IMR-90 (cell line): Measurements from ENCODE around the gene GSG1L. TPM values are rescaled to one million over a fixed set of nuclear protein-coding genes. Genes with fewer than 3 reads are reported as not detected.

Source experiments
- ATAC-seq: fragments of 200-7000 bp; cut with Tn5 transposase; 2 replicates; pipeline ENCODE4 v1.9.1; 2020; ENCODE audit warnings: low read depth, mild to moderate bottlenecking, moderate library complexity
- BruUV-seq: library from RNA; stranded (reverse); fragments of 400-500 nt; replicated peaks from 2 replicates; lab custom pipeline; 2021; lab: Mats Ljungman, UMichigan
- CTCF ChIA-PET: fragments of 300-600 bp; formaldehyde crosslinking; extraction: SDS; loops from one replicate; lab custom pipeline; 2021; ENCODE audit warnings: antibody characterized with exemption; lab: Yijun Ruan, JAX
- POLR2A ChIA-PET: fragments of 300-600 bp; sonication (Branson Sonifier 250); formaldehyde crosslinking; loops from one replicate; lab custom pipeline; 2022; ENCODE audit warnings: antibody characterized with exemption; ENCODE audit not compliant: unreplicated experiment; lab: Charles Lee
- DNase-seq: peaks from one replicate; pipeline ENCODE4 v3.0.0; 2013
- H2AFZ ChIP-seq: replicated peaks from 2 replicates; pipeline ENCODE3; 2013; ENCODE audit warnings: low read length, mild to moderate bottlenecking; ENCODE audit not compliant: poor library complexity
- H2AK5ac ChIP-seq: 2 replicates; pipeline ENCODE4 v1.6.1; 2013; ENCODE audit warnings: low read depth, low read length, inconsistent platforms
- H2AK9ac ChIP-seq: replicated peaks from 2 replicates; pipeline ENCODE3; 2013; ENCODE audit warnings: mild to moderate bottlenecking, low read depth, low read length, moderate library complexity; ENCODE audit not compliant: poor library complexity
- H2BK120ac ChIP-seq: 2 replicates; pipeline ENCODE4 v1.6.1; 2013; ENCODE audit warnings: low read depth, low read length, inconsistent platforms
- H2BK15ac ChIP-seq: 3 replicates; pipeline ENCODE4 v1.6.1; 2013; ENCODE audit warnings: low read depth, low read length, inconsistent platforms
- H2BK20ac ChIP-seq: 2 replicates; pipeline ENCODE4 v1.6.1; 2013; ENCODE audit warnings: low read depth, mild to moderate bottlenecking, inconsistent platforms, low read length, moderate library complexity
- H2BK5ac ChIP-seq: 2 replicates; pipeline ENCODE4 v1.6.1; 2013; ENCODE audit warnings: mild to moderate bottlenecking, low read depth, low read length, inconsistent platforms; ENCODE audit not compliant: poor library complexity, severe bottlenecking
- H3K14ac ChIP-seq: replicated peaks from 2 replicates; pipeline ENCODE4 v1.6.1; 2013; ENCODE audit warnings: low read depth, low read length, inconsistent platforms
- H3K18ac ChIP-seq: 2 replicates; pipeline ENCODE4 v1.6.1; 2013; ENCODE audit warnings: low read depth, low read length, control low read depth
- H3K23ac ChIP-seq: 2 replicates; pipeline ENCODE4 v1.6.1; 2013; ENCODE audit warnings: low read depth, low read length, inconsistent platforms
- H3K27ac ChIP-seq: 2 replicates; pipeline ENCODE4 v1.5.1; 2013; ENCODE audit warnings: mild to moderate bottlenecking, control low read depth, low read length; ENCODE audit not compliant: insufficient read depth
- H3K27me3 ChIP-seq: 2 replicates; pipeline ENCODE4 v1.6.1; 2013; ENCODE audit warnings: low read length; ENCODE audit not compliant: control insufficient read depth, insufficient read depth
- H3K36me3 ChIP-seq: 2 replicates; pipeline ENCODE4 v1.6.1; 2013; ENCODE audit warnings: low read length, mixed read lengths; ENCODE audit not compliant: control insufficient read depth, insufficient read depth
- H3K4ac ChIP-seq: 2 replicates; pipeline ENCODE4 v1.6.1; 2013; ENCODE audit warnings: low read depth, low read length, inconsistent platforms
- H3K4me1 ChIP-seq: 2 replicates; pipeline ENCODE4 v1.6.1; 2013; ENCODE audit warnings: low read length, mixed read lengths; ENCODE audit not compliant: control insufficient read depth, insufficient read depth
- H3K4me2 ChIP-seq: 2 replicates; pipeline ENCODE4 v1.6.1; 2013; ENCODE audit warnings: low read depth, mild to moderate bottlenecking, control low read depth, low read length, moderate library complexity
- H3K4me3 ChIP-seq: 2 replicates; pipeline ENCODE4 v1.5.1; 2013; ENCODE audit warnings: low read depth, mild to moderate bottlenecking, control low read depth, low read length, moderate library complexity; ENCODE audit not compliant: insufficient read depth
- H3K56ac ChIP-seq: 2 replicates; pipeline ENCODE4 v1.6.1; 2013; ENCODE audit warnings: low read length, inconsistent platforms; ENCODE audit not compliant: insufficient read depth; ENCODE audit errors: extremely low read depth
- H3K79me1 ChIP-seq, 2 experiments: 2 replicates each; pipeline ENCODE4 v1.6.1; 2013; ENCODE audit warnings: low read length in 2 of 2, inconsistent platforms in 1 of 2, low read depth in 1 of 2
- H3K9ac ChIP-seq: 2 replicates; pipeline ENCODE4 v1.6.1; 2013; ENCODE audit warnings: low read depth, low read length, control low read depth
- H3K9me1 ChIP-seq: 2 replicates; pipeline ENCODE4 v1.6.1; 2013; ENCODE audit warnings: low read length, inconsistent platforms; ENCODE audit not compliant: insufficient read depth
- H3K9me3 ChIP-seq: 2 replicates; pipeline ENCODE4 v1.6.1; 2013; ENCODE audit warnings: low read length; ENCODE audit not compliant: control insufficient read depth, insufficient read depth
- H4K20me1 ChIP-seq: 2 replicates; pipeline ENCODE4 v1.6.1; 2013; ENCODE audit warnings: low read length, inconsistent platforms; ENCODE audit not compliant: insufficient read depth
- H4K5ac ChIP-seq: 2 replicates; pipeline ENCODE4 v1.6.1; 2013; ENCODE audit warnings: mild to moderate bottlenecking, low read depth, low read length, control low read depth
- H4K8ac ChIP-seq, 2 experiments: 2 replicates each; pipeline ENCODE4 v1.6.1; 2013; ENCODE audit warnings: low read depth in 2 of 2, low read length in 2 of 2, control low read depth in 1 of 2, inconsistent platforms in 1 of 2
- H4K91ac ChIP-seq: 2 replicates; pipeline ENCODE4 v1.6.1; 2013; ENCODE audit warnings: low read depth, low read length, inconsistent platforms; ENCODE audit not compliant: insufficient read depth
- BHLHE40 ChIP-seq: fragments of 150-350 bp; IDR thresholded peaks from 2 replicates; pipeline ENCODE4 v1.6.1; 2016; ENCODE audit warnings: mild to moderate bottlenecking, low read depth, low read length
- CEBPB ChIP-seq: IDR thresholded peaks from 2 replicates; pipeline ENCODE4 v1.6.1; 2012; ENCODE audit warnings: low read depth, low read length, improper control_type of control experiment
- MAFK ChIP-seq: IDR thresholded peaks from 2 replicates; pipeline ENCODE4 v1.6.1; 2012; ENCODE audit warnings: low read depth, low read length, improper control_type of control experiment
- MXI1 ChIP-seq: IDR thresholded peaks from 2 replicates; pipeline ENCODE4 v1.6.1; 2012; ENCODE audit warnings: low read depth, mild to moderate bottlenecking, low read length, moderate library complexity, borderline replicate concordance
- NFE2L2 ChIP-seq: fragments of 150-350 bp; IDR thresholded peaks from 2 replicates; pipeline ENCODE4 v1.6.1; 2016; ENCODE audit warnings: low read depth, mild to moderate bottlenecking, low read length
- RCOR1 ChIP-seq: IDR thresholded peaks from 2 replicates; pipeline ENCODE4 v1.6.1; 2012; ENCODE audit warnings: mild to moderate bottlenecking, low read length, improper control_type of control experiment; ENCODE audit not compliant: insufficient replicate concordance
- SMC3 ChIP-seq: fragments of 150-350 bp; IDR thresholded peaks from 2 replicates; pipeline ENCODE4 v1.6.1; 2016; ENCODE audit warnings: low read depth, mild to moderate bottlenecking, antibody characterized with exemption, low read length, moderate library complexity
- WGBS, 2 experiments: methylation state at CpG; one replicate each; pipeline versions ENCODE4 v1.1.5 to v1.1.7; 2013; ENCODE audit warnings: missing lambda C conversion rate in 2 of 2; ENCODE audit not compliant: insufficient read length in 1 of 2; ENCODE audit errors: extremely low coverage in 2 of 2; 5-methylcytosine and 5-hydroxymethylcytosine counted together
- dilution Hi-C: fragments of 300-500 bp; cut with HindIII; formaldehyde crosslinking; loops from one replicate; pipeline ENCODE4 v1.14.3; 2018; ENCODE audit warnings: low sequenced_read_pairs; ENCODE audit not compliant: unreplicated experiment
- in situ Hi-C: fragments of 300-500 bp; cut with MboI; formaldehyde crosslinking; loops from 3 replicates; pipeline ENCODE4 v1.14.3; 2019; ENCODE audit warnings: low sequenced_read_pairs, inconsistent platforms, mixed read lengths
- intact Hi-C: fragments of 100-400 bp; cut with micrococcal nuclease; formaldehyde crosslinking; loops from 2 replicates; pipeline ENCODE4 v1.10.0; 2022
- polyA plus RNA-seq, 3 experiments: library from polyadenylated mRNA; depleted of rRNA; stranded (reverse); fragments of >200 nt; gene quantifications; 2 replicates each; pipeline ENCODE4 v1.2.3, GENCODE V29; 2012; ENCODE audit warnings: low replicate concordance in 1 of 3
- total RNA-seq: library from RNA; depleted of rRNA; stranded (reverse); fragments of >200 nt; gene quantifications from 2 replicates; pipeline ENCODE4 v1.2.3, GENCODE V29; 2012
- TF ChIP-seq, protein P1 (sequence below): fragments of 150-350 bp; IDR thresholded peaks from 2 replicates; pipeline ENCODE4 v1.6.1; 2017; ENCODE audit warnings: mild to moderate bottlenecking, antibody characterized with exemption, low read length, low read depth
- TF ChIP-seq, protein P2 (sequence below): conservative IDR thresholded peaks from 2 replicates; pipeline ENCODE4 v1.5.1; 2012; ENCODE audit warnings: mild to moderate bottlenecking, low read depth, low read length, improper control_type of control experiment
- TF ChIP-seq, protein P3 (sequence below): fragments of 150-350 bp; IDR thresholded peaks from 2 replicates; pipeline ENCODE4 v1.6.1; 2016; ENCODE audit warnings: low read depth, mild to moderate bottlenecking, low read length, moderate library complexity, borderline replicate concordance

Gene GSG1L
- total and polyA plus RNA-seq, 2 of the 4 experiments (the other 2 are of a cell fraction) = not detected

DNA sequence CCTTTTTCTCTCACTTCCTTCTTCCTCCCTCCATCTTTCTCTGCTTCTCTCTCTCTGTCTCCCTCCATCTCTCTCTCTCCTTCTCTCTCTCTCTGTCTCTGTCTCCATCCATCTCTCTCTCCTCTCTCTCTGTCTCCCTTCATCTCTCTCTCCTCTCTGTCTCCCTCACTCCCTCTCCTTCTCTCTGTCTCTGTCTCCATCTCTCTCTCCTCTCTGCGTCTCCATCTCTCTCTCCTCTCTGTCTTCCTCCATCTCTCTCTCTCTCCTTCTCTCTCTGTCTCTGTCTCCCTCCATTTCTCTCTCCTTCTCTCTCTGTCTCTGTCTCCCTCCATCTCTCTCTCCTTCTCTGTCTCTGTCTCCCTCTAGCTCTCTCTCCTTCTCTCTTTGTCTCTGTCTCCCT lies 194.1 kb downstream of the GSG1L start:
- no peak overlapping the region for H3K9ac ChIP-seq
- H4K8ac ChIP-seq = no peak overlapping the region
- no peaks in the 10 kb centered on the region for H3K27me3 ChIP-seq
- H3K4me1 ChIP-seq = no peaks in the 10 kb centered on the region
- H3K56ac ChIP-seq = no peak overlapping the region
- no peak for ATAC-seq
- H3K4ac ChIP-seq = no peak overlapping the region
- no peak for DNase-seq
- H2BK5ac ChIP-seq = no peak overlapping the region
- H2AK5ac ChIP-seq = no peak overlapping the region
- H4K5ac ChIP-seq = no peak overlapping the region
- in situ Hi-C loops (no loop called here), dilution Hi-C loops (no loop called here), intact Hi-C loops (no loop called here)
- POLR2A ChIA-PET = no interaction called here
- no peak overlapping the region for H3K4me2 ChIP-seq
- no peak overlapping the region for H3K14ac ChIP-seq
- no peak overlapping the region for H4K91ac ChIP-seq
- H2AK9ac ChIP-seq = no peak overlapping the region
- CTCF ChIA-PET = no interaction called here
- no peak overlapping the region for H2BK15ac ChIP-seq
- no peak overlapping the region for H3K23ac ChIP-seq
- no peak overlapping the region for H2AFZ ChIP-seq
- no peak for TF ChIP-seq MAFK
- TF ChIP-seq BHLHE40 = no peak
- TF ChIP-seq CEBPB = no peak
- TF ChIP-seq, protein P1, sequence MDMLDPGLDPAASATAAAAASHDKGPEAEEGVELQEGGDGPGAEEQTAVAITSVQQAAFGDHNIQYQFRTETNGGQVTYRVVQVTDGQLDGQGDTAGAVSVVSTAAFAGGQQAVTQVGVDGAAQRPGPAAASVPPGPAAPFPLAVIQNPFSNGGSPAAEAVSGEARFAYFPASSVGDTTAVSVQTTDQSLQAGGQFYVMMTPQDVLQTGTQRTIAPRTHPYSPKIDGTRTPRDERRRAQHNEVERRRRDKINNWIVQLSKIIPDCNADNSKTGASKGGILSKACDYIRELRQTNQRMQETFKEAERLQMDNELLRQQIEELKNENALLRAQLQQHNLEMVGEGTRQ = no peak
- no peak for TF ChIP-seq NFE2L2
- no peak for TF ChIP-seq RCOR1
- TF ChIP-seq, protein P2, sequence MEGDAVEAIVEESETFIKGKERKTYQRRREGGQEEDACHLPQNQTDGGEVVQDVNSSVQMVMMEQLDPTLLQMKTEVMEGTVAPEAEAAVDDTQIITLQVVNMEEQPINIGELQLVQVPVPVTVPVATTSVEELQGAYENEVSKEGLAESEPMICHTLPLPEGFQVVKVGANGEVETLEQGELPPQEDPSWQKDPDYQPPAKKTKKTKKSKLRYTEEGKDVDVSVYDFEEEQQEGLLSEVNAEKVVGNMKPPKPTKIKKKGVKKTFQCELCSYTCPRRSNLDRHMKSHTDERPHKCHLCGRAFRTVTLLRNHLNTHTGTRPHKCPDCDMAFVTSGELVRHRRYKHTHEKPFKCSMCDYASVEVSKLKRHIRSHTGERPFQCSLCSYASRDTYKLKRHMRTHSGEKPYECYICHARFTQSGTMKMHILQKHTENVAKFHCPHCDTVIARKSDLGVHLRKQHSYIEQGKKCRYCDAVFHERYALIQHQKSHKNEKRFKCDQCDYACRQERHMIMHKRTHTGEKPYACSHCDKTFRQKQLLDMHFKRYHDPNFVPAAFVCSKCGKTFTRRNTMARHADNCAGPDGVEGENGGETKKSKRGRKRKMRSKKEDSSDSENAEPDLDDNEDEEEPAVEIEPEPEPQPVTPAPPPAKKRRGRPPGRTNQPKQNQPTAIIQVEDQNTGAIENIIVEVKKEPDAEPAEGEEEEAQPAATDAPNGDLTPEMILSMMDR = no peak
- TF ChIP-seq, protein P3, sequence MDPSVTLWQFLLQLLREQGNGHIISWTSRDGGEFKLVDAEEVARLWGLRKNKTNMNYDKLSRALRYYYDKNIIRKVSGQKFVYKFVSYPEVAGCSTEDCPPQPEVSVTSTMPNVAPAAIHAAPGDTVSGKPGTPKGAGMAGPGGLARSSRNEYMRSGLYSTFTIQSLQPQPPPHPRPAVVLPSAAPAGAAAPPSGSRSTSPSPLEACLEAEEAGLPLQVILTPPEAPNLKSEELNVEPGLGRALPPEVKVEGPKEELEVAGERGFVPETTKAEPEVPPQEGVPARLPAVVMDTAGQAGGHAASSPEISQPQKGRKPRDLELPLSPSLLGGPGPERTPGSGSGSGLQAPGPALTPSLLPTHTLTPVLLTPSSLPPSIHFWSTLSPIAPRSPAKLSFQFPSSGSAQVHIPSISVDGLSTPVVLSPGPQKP = no peak
- TF ChIP-seq SMC3 = no peak
- TF ChIP-seq MXI1 = no peak
- no peak overlapping the region for H3K4me3 ChIP-seq
- H3K27ac ChIP-seq = no peak overlapping the region
- H2BK120ac ChIP-seq = no peak overlapping the region
- H2BK20ac ChIP-seq = no peak overlapping the region
- WGBS, 2 experiments = 42% methylated on average over 1 of the region's 1 CpG; no CpG with 5 or more reads in 1 of the 2 experiments
- H3K9me1 ChIP-seq = no peaks in the 10 kb centered on the region
- H3K79me1 ChIP-seq = no peaks in the 10 kb centered on the region
- no peak overlapping the region for H3K18ac ChIP-seq
- H3K9me3 ChIP-seq = peaks cover 5% of the 10 kb centered on the region; the same call in 1 of the 2 replicates
- H3K36me3 ChIP-seq = no peaks in the 10 kb centered on the region
- no peaks in the 10 kb centered on the region for H4K20me1 ChIP-seq
- BruUV-seq = no TSS peak
